ENCODE results near the gene LDLRAD1.
"Not testable (repeated sequence)": the region's sequence is repeated elsewhere in the genome, so short reads cannot be mapped to it uniquely, and the experiment has no call there.

The LDLRAD1 gene

GRCh38 chr1:54051933-54052430 is 34.0 kb upstream of the LDLRAD1 start:
- TF ChIP-seq ZFX (IDR thresholded peaks at IDR 0.05; ENCODE audit: borderline replicate concordance) (no peak), CTCF (IDR thresholded peaks at IDR 0.05) (no peak)

GRCh38 chr1:54050435-54050834 is 32.4 kb upstream of the LDLRAD1 start:
- not testable (repeated sequence) for H3K27ac ChIP-seq

More at GRCh38 chr1:54051933-54052430, 34.0 kb upstream of the LDLRAD1 start:
- H3K27ac ChIP-seq, result peak overlapping the region; percentile 83

DNA sequence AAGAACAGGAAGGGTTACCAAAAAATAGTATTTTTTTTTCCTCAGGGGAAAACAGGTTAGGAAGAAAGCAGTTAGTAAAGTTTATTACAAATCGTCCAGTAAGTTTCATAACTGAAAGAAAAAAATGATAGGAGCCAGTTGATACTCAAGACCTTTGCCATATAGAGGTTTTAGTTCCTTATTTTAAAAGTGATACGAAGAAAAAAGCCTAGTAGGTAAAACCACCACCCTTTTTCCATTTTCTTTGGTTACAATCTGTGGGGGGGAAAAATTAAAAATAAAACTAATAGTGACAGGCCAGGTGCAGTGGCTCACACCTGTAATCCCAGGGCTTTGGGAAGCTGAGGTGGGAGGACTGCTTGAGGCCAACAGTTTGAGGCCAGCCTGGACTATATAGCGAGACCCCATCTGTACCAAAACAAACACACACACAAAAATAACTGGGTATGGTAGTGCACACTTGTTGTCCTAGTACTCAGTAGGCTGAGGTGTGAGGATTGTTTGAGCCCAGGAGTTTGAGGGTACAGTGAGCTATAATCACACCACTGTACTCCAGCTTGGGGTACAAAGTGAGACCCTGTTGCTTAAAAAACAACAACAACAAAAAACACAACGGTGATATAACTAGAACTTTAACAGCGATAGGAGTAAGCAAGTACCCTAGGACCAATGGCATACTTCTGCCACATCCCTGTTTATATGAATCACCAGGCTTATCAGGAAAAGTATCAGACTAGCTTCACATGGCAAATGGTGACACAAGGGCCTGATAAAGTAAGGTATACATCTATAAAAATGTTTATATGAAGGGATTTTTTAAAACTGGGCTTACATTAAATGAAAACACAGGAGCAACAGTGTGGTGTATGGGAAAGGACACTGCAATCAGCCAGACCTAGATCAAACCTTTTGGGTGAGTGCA is 29.7 kb upstream of the LDLRAD1 start:
- H3K27ac ChIP-seq, result peak overlapping the region; percentile 32
- TF ChIP-seq CTCF (IDR thresholded peaks at IDR 0.05) (no peak), ZFX (IDR thresholded peaks at IDR 0.05; ENCODE audit: borderline replicate concordance) (no peak)

- peak overlapping the region; percentile 32 for H3K27ac ChIP-seq
Measured at GRCh38 chr1:54046671-54047383, 28.8 kb upstream of the LDLRAD1 start.

GRCh38 chr1:54045496-54045895 is 27.5 kb upstream of the LDLRAD1 start:
- no peak for TF ChIP-seq ZFX (IDR thresholded peaks at IDR 0.05; ENCODE audit: borderline replicate concordance)
- TF ChIP-seq CTCF (IDR thresholded peaks at IDR 0.05), result no peak
- H3K27ac ChIP-seq, result no peak overlapping the region

More at GRCh38 chr1:54046671-54047383, 28.8 kb upstream of the LDLRAD1 start:
- TF ChIP-seq CTCF (IDR thresholded peaks at IDR 0.05) (no peak), ZFX (IDR thresholded peaks at IDR 0.05; ENCODE audit: borderline replicate concordance) (no peak)

DNA sequence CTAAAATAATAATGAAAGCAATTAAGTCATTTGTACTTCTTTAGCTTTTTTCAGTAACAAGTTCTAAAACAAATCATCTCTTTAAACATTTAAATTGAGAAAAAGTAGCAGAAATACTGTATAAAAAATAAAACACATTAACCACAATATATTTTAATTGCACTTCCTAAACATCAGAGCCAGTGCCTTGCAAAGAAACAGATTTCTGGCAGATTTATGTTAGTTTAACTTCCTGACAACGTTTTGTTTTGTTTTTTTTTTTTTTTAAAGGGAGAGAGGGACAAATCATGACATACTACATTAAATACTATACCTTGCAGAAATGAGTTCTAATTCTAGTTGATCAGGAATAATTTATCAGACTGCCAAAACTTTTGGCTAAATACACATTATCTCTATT is 23.8 kb upstream of the LDLRAD1 start:
- no peak for TF ChIP-seq CTCF (IDR thresholded peaks at IDR 0.05)
- no peak for TF ChIP-seq ZFX (IDR thresholded peaks at IDR 0.05; ENCODE audit: borderline replicate concordance)
- H3K27ac ChIP-seq, result no peak overlapping the region

- no peak overlapping the region for H3K27ac ChIP-seq
- TF ChIP-seq CTCF (IDR thresholded peaks at IDR 0.05) (no peak), ZFX (IDR thresholded peaks at IDR 0.05; ENCODE audit: borderline replicate concordance) (no peak)
Measured at GRCh38 chr1:54037476-54037875, 19.5 kb upstream of the LDLRAD1 start.

All from 22Rv1 (cell line).